ENCODE data around the gene NR1I2.

DNA sequence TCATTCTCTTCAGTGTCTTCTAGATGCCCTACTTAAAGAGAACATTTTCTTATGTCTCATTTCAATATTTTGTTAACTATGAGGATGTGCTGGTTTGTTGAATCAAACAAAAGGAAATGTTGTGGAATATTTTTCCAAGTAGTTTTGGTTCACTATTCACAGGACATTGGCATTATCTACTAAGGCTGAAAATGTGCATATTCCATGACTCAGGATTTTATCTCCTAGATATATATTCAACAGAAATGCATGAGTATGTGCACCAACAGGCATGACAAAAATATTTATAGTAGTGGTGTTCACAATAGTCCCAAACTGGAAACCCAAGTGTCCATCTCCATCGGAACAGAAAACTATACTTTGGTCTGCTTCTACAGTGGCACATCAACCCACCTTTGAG lies 16.7 kb upstream of the NR1I2 start:
- TF ChIP-seq, protein P1, sequence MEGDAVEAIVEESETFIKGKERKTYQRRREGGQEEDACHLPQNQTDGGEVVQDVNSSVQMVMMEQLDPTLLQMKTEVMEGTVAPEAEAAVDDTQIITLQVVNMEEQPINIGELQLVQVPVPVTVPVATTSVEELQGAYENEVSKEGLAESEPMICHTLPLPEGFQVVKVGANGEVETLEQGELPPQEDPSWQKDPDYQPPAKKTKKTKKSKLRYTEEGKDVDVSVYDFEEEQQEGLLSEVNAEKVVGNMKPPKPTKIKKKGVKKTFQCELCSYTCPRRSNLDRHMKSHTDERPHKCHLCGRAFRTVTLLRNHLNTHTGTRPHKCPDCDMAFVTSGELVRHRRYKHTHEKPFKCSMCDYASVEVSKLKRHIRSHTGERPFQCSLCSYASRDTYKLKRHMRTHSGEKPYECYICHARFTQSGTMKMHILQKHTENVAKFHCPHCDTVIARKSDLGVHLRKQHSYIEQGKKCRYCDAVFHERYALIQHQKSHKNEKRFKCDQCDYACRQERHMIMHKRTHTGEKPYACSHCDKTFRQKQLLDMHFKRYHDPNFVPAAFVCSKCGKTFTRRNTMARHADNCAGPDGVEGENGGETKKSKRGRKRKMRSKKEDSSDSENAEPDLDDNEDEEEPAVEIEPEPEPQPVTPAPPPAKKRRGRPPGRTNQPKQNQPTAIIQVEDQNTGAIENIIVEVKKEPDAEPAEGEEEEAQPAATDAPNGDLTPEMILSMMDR (IDR thresholded peaks at IDR 0.05) = no peak
- TF ChIP-seq EZH2 (IDR thresholded peaks at IDR 0.05; ENCODE audit: borderline replicate concordance, insufficient read depth, low read depth, low read length, poor library complexity, severe bottlenecking) = no peak

Measured in B cell (primary cell).